ENCODE measurements around the gene ACTC1. TPM values are rescaled to one million over a fixed set of nuclear protein-coding genes. Genes with fewer than 3 reads are reported as not detected.
"Not testable (repeated sequence)": the region's sequence is repeated elsewhere in the genome, so short reads cannot be mapped to it uniquely, and the experiment has no call there.

The ACTC1 gene
- total and polyA plus RNA-seq, 2 of the 13 experiments (the other 11 are each of a cell fraction or from before 2014, with no cell fraction given), result not detected

DNA sequence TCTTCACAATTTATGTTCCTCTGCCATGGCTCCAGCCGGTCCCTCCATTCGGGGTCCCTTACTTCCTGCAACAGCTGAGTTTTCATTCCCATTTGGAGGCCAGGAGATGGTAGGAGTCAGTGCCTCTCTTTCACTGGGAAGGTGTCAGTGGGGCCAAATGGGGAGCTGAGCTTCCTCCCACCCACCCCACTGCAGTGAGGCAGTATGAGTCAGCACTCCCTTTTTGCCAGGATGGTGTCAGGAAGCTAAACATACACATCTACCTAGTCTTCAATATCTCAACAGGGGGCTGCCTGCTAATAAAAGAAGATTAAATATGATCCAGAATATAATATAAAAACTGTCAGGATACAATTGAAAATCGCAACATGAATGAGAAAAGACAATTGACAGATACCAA is 12.7 kb upstream of the ACTC1 start:
- no peaks in the 10 kb centered on the region for H3K79me2 ChIP-seq (ENCODE audit: insufficient read depth, low read length)
- H3K27me3 ChIP-seq (ENCODE audit: control insufficient read depth in 1 of 2, insufficient read depth in 2 of 2, low read length in 2 of 2), result no peaks in the 10 kb centered on the region; a peak in 1 of 5 replicates
- no peaks in the 10 kb centered on the region for H3K36me3 ChIP-seq (replicated peaks in 1 of 2; ENCODE audit: control insufficient read depth in 1 of 2, insufficient read depth in 2 of 2, low read length in 2 of 2)
- ATAC-seq (no peak), FAIRE-seq (no peak), DNase-seq (ENCODE audit: low spot score) (no peak)
- no peak overlapping the region for H2AFZ ChIP-seq (ENCODE audit: low read length)
- H3K27ac ChIP-seq (ENCODE audit: extremely low read length, insufficient read depth, low read length), result no peak overlapping the region
- H4K20me1 ChIP-seq (ENCODE audit: insufficient read depth, low read length), result no peaks in the 10 kb centered on the region
- POLR2A ChIA-PET, result no interaction called here
- WGBS (ENCODE audit: low lambda C conversion rate), result 23% methylated on average over 3 of the region's 3 CpGs
- no peak overlapping the region for H3K4me3 ChIP-seq (replicated peaks in 1 of 3; ENCODE audit: insufficient read depth in 1 of 3, low read depth in 2 of 3, low read length in 3 of 3)
- no peak overlapping the region for H3K9ac ChIP-seq (ENCODE audit: insufficient read depth, low read depth, low read length)
- TF ChIP-seq ZNF329 (CRISPR knock-in tag; IDR thresholded peaks at IDR 0.05; ENCODE audit: low read depth) (no peak), POLR2G (IDR thresholded peaks at IDR 0.05; ENCODE audit: low read depth, low read length) (no peak), GPN1 (CRISPR knock-in tag; IDR thresholded peaks at IDR 0.05; ENCODE audit: borderline replicate concordance) (no peak)
- TF ChIP-seq, protein P1, sequence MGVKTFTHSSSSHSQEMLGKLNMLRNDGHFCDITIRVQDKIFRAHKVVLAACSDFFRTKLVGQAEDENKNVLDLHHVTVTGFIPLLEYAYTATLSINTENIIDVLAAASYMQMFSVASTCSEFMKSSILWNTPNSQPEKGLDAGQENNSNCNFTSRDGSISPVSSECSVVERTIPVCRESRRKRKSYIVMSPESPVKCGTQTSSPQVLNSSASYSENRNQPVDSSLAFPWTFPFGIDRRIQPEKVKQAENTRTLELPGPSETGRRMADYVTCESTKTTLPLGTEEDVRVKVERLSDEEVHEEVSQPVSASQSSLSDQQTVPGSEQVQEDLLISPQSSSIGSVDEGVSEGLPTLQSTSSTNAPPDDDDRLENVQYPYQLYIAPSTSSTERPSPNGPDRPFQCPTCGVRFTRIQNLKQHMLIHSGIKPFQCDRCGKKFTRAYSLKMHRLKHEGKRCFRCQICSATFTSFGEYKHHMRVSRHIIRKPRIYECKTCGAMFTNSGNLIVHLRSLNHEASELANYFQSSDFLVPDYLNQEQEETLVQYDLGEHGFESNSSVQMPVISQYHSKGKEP (CRISPR knock-in tag; IDR thresholded peaks at IDR 0.05), result no peak
- TF ChIP-seq, protein P2, sequence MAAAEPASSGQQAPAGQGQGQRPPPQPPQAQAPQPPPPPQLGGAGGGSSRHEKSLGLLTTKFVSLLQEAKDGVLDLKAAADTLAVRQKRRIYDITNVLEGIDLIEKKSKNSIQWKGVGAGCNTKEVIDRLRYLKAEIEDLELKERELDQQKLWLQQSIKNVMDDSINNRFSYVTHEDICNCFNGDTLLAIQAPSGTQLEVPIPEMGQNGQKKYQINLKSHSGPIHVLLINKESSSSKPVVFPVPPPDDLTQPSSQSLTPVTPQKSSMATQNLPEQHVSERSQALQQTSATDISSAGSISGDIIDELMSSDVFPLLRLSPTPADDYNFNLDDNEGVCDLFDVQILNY (CRISPR knock-in tag; conservative IDR thresholded peaks at IDR 0.05), result no peak
- no TSS peak for BruUV-seq (replicated peaks)
- CTCF ChIA-PET (ENCODE audit: low intra/inter-chr PET ratio, low total read pairs), result no interaction called here
- H3K4me1 ChIP-seq (ENCODE audit: insufficient read depth, low read length), result no peaks in the 10 kb centered on the region
- H3K4me2 ChIP-seq (ENCODE audit: low read depth, low read length), result no peak overlapping the region
- H3K9me3 ChIP-seq (ENCODE audit: low read length), result no peaks in the 10 kb centered on the region
- in situ Hi-C loops (cut with HindIII; ENCODE audit: extremely low pct_ligation_motif_present, low pct_unique_long_range_greater_than_20kb) (no loop called here), intact Hi-C loops (cut with micrococcal nuclease; ENCODE audit: unreplicated experiment) (no loop called here)

DNA sequence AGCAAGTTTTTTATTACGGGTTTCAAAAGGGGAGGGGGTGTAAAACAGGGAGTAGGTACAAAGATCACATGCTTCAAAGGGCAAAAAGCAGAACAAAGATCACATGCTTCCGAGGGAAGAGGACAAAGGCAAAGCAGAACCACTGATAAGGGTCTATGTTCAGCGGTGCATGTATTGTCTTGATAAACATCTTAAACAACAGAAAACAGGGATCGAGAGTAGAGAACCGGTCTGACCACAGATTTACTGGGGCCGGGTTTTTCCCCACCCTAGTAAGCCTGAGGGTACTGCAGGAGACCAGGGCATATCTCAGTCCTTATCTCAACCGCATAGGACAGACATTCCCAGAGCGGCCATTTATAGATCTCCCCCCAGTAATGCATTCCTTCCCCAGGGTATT is 11.9 kb upstream of the ACTC1 start:
- CTCF ChIA-PET (ENCODE audit: low intra/inter-chr PET ratio, low total read pairs); FAIRE-seq; H3K9me3 ChIP-seq (ENCODE audit: low read length); H3K27ac ChIP-seq (ENCODE audit: extremely low read length, insufficient read depth, low read length); H3K9ac ChIP-seq (ENCODE audit: insufficient read depth, low read depth, low read length); H3K27me3 ChIP-seq (ENCODE audit: control insufficient read depth in 1 of 2, insufficient read depth in 2 of 2, low read length in 2 of 2); H3K79me2 ChIP-seq (ENCODE audit: insufficient read depth, low read length); BruUV-seq (replicated peaks); intact Hi-C loops (cut with micrococcal nuclease; ENCODE audit: unreplicated experiment); in situ Hi-C loops (cut with HindIII; ENCODE audit: extremely low pct_ligation_motif_present, low pct_unique_long_range_greater_than_20kb); H3K4me1 ChIP-seq (ENCODE audit: insufficient read depth, low read length); H3K4me3 ChIP-seq (replicated peaks in 1 of 3; ENCODE audit: insufficient read depth in 1 of 3, low read depth in 2 of 3, low read length in 3 of 3); POLR2A ChIA-PET; ATAC-seq; DNase-seq (ENCODE audit: low spot score); H4K20me1 ChIP-seq (ENCODE audit: insufficient read depth, low read length); H3K36me3 ChIP-seq (replicated peaks in 1 of 2; ENCODE audit: control insufficient read depth in 1 of 2, insufficient read depth in 2 of 2, low read length in 2 of 2); H3K4me2 ChIP-seq (ENCODE audit: low read depth, low read length); H2AFZ ChIP-seq (ENCODE audit: low read length): not testable (repeated sequence)
- WGBS (ENCODE audit: low lambda C conversion rate), result 17% methylated on average over 8 of the region's 8 CpGs

Measured in HepG2 (cell line).